Bronchial epithelial cell (primary cell): ENCODE measurements around the gene ARHGAP19. TPM values are rescaled to one million over a fixed set of nuclear protein-coding genes. Genes with fewer than 3 reads are reported as not detected.

Source experiments
- DNase-seq: peaks from one replicate; pipeline ENCODE4 v3.0.0-alpha.2; 2010; ENCODE audit warnings: low read depth
- FAIRE-seq: peaks from 2 replicates; lab custom pipeline; 2011; peaks lifted over from hg19 to GRCh38; lab: Jason Lieb, UNC
- H3K27me3 ChIP-seq: 2 replicates; pipeline ENCODE4 v1.5.1; 2011; ENCODE audit warnings: low read length; ENCODE audit not compliant: control insufficient read depth, insufficient read depth
- H3K36me3 ChIP-seq: 2 replicates; pipeline ENCODE4 v1.5.1; 2011; ENCODE audit warnings: low read length; ENCODE audit not compliant: control insufficient read depth, insufficient read depth
- H3K4me3 ChIP-seq: 2 replicates; pipeline ENCODE4 v1.5.1; 2011; ENCODE audit warnings: mild to moderate bottlenecking, low read depth, low read length, control low read depth
- total RNA-seq: library from RNA; depleted of rRNA; stranded (reverse); fragments of >200 nt; gene quantifications from 2 replicates; pipeline ENCODE4 v1.2.1, GENCODE V29; 2014
- TF ChIP-seq, protein P1 (sequence below): IDR thresholded peaks from 2 replicates; pipeline ENCODE4 v1.5.1; 2011; ENCODE audit warnings: mild to moderate bottlenecking, moderate library complexity, low read length, control low read depth, inconsistent platforms; ENCODE audit not compliant: insufficient read depth, severe bottlenecking

ARHGAP19 gene
- total RNA-seq, 1 donor from 2014 or later, result 4.7 TPM

DNA sequence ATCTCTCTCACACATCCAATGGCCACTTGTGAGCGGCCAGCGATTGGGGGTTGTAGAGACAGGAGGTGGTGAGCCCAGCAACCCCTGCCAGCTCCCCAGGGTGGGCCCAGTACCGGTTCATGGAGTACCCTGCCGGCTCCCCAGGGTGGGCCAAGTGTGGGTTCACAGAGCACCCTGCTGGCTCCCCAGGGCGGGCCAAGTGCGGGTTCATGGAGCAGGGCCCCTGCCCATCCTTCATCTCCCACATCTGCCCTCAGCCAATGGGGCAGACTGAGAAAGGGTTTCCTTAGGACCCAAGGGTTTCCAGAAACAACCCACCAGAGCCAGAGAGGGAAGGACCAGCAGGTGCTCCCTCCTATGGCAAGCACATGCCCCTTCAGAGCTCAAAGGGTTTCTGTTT is 85.3 kb downstream of the ARHGAP19 start:
- FAIRE-seq, result no peak
- DNase-seq, result no peak

DNA sequence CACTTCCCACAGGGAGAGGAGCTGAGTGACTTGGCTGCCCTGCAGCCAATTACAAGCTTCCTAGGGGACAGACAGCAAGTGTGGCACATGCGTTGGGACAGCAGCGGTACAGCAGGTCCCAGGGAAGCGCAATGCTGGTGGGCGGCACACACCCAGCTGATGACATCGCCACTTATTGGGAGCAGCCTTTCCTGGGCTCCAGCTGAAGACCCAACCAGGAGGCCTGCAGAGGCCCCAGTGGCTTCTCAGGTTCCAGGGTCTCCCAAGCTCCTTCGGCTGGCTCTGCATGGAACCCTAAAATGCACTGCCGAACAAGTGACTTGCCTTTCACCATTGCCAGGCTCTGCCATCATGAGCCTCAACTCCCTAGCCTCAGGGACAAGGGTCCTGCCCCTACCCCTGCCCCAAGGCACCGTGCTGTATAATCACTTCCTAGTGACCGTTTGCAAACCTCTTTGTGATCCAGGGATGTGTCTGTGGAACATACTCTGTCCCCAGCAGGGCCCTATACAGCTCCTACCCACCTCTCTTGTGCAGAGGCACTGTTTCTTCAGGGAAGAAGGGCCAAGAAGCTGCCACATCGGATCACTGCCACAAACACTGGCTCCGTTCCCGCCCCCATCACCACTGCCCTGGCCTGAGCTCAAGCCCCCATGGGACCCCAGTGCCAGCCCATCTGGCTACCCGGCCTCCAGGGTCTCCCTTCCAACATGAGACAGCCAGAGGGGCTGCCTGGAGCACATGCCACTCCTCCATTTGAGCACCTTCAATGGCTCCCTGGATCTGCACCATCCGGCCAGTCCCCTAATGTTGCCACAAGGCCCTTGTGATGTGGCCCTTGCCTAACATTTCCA is 87.4 kb downstream of the ARHGAP19 start:
- TF ChIP-seq, protein P1, sequence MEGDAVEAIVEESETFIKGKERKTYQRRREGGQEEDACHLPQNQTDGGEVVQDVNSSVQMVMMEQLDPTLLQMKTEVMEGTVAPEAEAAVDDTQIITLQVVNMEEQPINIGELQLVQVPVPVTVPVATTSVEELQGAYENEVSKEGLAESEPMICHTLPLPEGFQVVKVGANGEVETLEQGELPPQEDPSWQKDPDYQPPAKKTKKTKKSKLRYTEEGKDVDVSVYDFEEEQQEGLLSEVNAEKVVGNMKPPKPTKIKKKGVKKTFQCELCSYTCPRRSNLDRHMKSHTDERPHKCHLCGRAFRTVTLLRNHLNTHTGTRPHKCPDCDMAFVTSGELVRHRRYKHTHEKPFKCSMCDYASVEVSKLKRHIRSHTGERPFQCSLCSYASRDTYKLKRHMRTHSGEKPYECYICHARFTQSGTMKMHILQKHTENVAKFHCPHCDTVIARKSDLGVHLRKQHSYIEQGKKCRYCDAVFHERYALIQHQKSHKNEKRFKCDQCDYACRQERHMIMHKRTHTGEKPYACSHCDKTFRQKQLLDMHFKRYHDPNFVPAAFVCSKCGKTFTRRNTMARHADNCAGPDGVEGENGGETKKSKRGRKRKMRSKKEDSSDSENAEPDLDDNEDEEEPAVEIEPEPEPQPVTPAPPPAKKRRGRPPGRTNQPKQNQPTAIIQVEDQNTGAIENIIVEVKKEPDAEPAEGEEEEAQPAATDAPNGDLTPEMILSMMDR, result no peak
- peaks cover 3% of the 10 kb centered on the region for H3K27me3 ChIP-seq
- H3K4me3 ChIP-seq, result no peak overlapping the region
- no peak for DNase-seq
- FAIRE-seq, result peak; percentile 60
- no peaks in the 10 kb centered on the region for H3K36me3 ChIP-seq

More for the DNA sequence above, 85.3 kb downstream of the ARHGAP19 start:
- H3K4me3 ChIP-seq, result no peak overlapping the region
- H3K36me3 ChIP-seq, result no peaks in the 10 kb centered on the region
- TF ChIP-seq, protein P1, result no peak
- H3K27me3 ChIP-seq, result peaks cover 3% of the 10 kb centered on the region

DNA sequence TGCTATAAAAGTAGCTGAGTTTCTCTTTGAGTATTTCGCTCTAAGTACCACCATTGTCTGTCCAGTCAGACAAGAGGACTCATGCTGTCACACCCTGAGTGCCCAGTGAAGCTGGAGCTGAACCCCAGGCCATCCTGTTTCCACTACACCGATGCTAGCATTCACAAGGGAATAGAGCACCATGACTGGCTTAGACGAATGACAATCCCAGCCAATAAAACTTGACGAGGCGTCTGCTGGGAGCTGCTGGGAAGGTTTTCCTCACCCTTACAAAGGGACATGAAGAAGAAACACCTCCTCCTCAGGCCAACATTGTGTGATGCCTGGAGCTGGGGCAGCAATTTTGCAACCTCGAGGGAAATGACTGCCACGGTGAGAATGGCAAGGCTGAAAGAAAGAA is 89.2 kb downstream of the ARHGAP19 start:
- DNase-seq (no peak), FAIRE-seq (no peak)
- TF ChIP-seq, protein P1, result no peak
- Histone ChIP-seq H3K27me3 (peaks cover 3% of the 10 kb centered on the region), H3K36me3 (no peaks in the 10 kb centered on the region), H3K4me3 (no peak overlapping the region)

DNA sequence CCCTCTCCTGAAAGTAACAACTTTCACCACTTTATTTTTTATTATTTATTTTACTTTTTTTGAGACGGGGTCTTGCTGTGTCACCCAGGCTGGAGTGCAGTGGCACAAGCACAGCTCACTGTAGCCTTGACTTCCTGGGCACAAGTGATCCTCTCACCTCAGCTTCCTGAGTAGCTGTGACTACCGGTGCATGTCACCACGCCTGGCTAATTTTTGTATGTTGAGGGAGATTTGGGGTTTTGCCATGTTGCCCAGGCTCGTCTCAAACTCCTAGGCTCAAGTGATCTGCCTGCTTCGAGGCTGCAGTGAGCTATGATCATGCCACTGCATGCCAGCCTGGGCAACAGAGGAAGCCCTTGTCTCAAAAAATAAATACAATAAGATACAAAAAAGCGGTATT is 91.8 kb downstream of the ARHGAP19 start:
- Histone ChIP-seq H3K27me3 (peaks cover 6% of the 10 kb centered on the region), H3K4me3 (no peak overlapping the region), H3K36me3 (no peaks in the 10 kb centered on the region)
- DNase-seq (no peak), FAIRE-seq (no peak)
- TF ChIP-seq, protein P1, result no peak

DNA sequence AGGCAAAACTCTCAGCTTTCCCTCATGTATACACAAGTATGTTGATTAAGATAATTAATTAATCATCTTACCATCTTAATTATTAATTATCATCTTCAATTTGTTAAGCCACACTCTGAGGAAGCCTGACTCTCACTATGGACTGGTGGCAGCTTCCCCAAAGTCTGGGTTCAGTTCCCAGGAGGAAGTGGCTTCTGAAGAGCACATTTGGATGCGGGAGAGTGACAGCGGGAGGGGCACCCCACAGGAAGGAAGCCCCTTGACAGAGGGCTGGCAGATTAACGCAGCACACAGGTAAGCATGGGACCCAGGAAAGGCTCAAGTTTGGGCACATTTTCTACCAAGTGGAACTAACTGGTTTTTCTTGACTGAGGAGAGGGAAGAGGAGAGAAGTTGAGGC is 93.3 kb downstream of the ARHGAP19 start:
- Histone ChIP-seq H3K36me3 (no peaks in the 10 kb centered on the region), H3K4me3 (no peak overlapping the region), H3K27me3 (peaks cover 6% of the 10 kb centered on the region)
- DNase-seq (no peak), FAIRE-seq (no peak)
- TF ChIP-seq, protein P1, result no peak
